Endothelial cell of hepatic sinusoid (primary cell): ENCODE results near the gene IL9.

Experiments used
- in situ Hi-C: cut with HindIII; loops from 2 replicates; pipeline ENCODE4 v1.10.0; 2017; ENCODE audit warnings: low sequenced_read_pairs

The IL9 gene

GRCh38 chr5:135895474-135896006 is at the start of gene IL9:
TSS of gene IL9 (minus strand) at chr5:135895841. CDS start at chr5:135895816, 25 bp downstream.
- in situ Hi-C loops = no loop called here

- in situ Hi-C loops = no loop called here
These were observed 49.4 kb upstream of the IL9 start for GRCh38 chr5:135944967-135945560.

- in situ Hi-C loops = no loop called here
These were observed 48.9 kb upstream of the IL9 start for GRCh38 chr5:135944564-135944963.

- in situ Hi-C loops = no loop called here
These were observed 46.6 kb upstream of the IL9 start for GRCh38 chr5:135942202-135942771.

GRCh38 chr5:135941711-135942110 is 46.1 kb upstream of the IL9 start:
- in situ Hi-C loops = no loop called here

- in situ Hi-C loops = no loop called here
These were observed 41.7 kb upstream of the IL9 start for GRCh38 chr5:135937245-135937911.

GRCh38 chr5:135934939-135935338 is 39.3 kb upstream of the IL9 start:
- in situ Hi-C loops = no loop called here

- in situ Hi-C loops = no loop called here
These were observed 35.3 kb upstream of the IL9 start for GRCh38 chr5:135930949-135931295.

GRCh38 chr5:135930029-135930948 is 34.6 kb upstream of the IL9 start:
- in situ Hi-C loops = no loop called here

GRCh38 chr5:135921388-135921787 is 25.7 kb upstream of the IL9 start:
- in situ Hi-C loops = no loop called here

- in situ Hi-C loops = no loop called here
These were observed 24.6 kb upstream of the IL9 start for GRCh38 chr5:135920199-135920598.

- in situ Hi-C loops = no loop called here
These were observed 21.1 kb upstream of the IL9 start for GRCh38 chr5:135916638-135917263.

GRCh38 chr5:135915466-135916001 is 19.9 kb upstream of the IL9 start:
- in situ Hi-C loops = no loop called here

- in situ Hi-C loops = no loop called here
These were observed 18.3 kb upstream of the IL9 start for GRCh38 chr5:135913713-135914626.

- in situ Hi-C loops = no loop called here
These were observed 9.5 kb upstream of the IL9 start for GRCh38 chr5:135905144-135905543.

GRCh38 chr5:135901633-135902032 is 6.0 kb upstream of the IL9 start:
- in situ Hi-C loops = no loop called here

- in situ Hi-C loops = no loop called here
These were observed 4.6 kb upstream of the IL9 start for GRCh38 chr5:135900276-135900675.

GRCh38 chr5:135898651-135899050 is 3.0 kb upstream of the IL9 start:
- in situ Hi-C loops = no loop called here

- in situ Hi-C loops = no loop called here
These were observed 852 bp downstream of the IL9 start for GRCh38 chr5:135894789-135895188.
